GM20000 (cell line): ENCODE data around the gene SIPA1L2.

Experiments
- DNase-seq: peaks from one replicate; pipeline ENCODE4 v3.0.0; 2012; ENCODE audit warnings: low spot score
- TF ChIP-seq, protein P1 (sequence below): IDR thresholded peaks from 2 replicates; pipeline ENCODE4 v1.5.1; 2012; ENCODE audit warnings: mild to moderate bottlenecking, control low read depth; ENCODE audit errors: extremely low read depth, missing control alignments

Gene SIPA1L2

DNA sequence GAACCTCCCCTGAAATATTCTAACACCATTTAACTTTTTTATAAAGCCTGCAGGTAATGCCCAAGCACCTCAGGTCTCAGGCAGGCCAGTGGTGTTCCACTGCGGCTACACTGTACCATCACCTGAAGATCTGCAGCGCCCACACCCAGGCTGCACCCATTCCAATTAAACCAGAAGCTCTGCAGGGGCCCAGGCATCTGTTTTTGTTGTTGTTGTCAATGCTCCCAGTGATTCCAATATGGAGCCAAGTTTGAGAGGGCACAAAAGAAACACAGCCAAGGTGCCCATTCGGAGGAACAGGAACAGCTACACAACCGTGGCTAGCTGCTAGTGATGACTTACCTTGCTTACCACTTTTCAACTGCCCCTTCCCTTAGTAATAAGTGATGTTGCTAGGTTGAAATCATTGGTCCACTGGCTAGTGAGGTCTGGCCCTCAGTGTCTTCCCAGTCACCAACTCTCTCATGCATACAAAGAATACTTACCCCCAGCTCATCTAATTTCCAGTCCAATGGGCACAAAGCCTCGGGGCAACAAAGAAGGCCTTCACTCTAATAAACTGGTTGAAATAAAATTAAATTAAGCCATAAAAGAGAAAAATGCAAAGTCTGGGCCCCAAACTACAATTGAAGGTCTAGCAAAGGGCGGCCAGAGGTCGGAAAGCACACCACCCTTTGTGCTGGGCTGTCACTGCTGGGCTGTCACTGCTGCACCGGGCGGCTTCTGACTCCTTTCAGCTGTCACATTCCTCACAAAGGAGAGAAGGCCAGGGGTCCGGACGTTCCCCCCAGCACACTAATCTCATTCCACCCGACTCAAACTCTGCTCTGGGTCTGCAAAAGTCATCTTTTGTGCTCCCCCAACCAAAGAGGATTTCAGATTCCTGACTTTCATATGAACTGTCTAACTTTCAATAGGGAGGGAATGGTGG is 34.9 kb downstream of the SIPA1L2 start:
- TF ChIP-seq, protein P1, sequence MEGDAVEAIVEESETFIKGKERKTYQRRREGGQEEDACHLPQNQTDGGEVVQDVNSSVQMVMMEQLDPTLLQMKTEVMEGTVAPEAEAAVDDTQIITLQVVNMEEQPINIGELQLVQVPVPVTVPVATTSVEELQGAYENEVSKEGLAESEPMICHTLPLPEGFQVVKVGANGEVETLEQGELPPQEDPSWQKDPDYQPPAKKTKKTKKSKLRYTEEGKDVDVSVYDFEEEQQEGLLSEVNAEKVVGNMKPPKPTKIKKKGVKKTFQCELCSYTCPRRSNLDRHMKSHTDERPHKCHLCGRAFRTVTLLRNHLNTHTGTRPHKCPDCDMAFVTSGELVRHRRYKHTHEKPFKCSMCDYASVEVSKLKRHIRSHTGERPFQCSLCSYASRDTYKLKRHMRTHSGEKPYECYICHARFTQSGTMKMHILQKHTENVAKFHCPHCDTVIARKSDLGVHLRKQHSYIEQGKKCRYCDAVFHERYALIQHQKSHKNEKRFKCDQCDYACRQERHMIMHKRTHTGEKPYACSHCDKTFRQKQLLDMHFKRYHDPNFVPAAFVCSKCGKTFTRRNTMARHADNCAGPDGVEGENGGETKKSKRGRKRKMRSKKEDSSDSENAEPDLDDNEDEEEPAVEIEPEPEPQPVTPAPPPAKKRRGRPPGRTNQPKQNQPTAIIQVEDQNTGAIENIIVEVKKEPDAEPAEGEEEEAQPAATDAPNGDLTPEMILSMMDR = no peak
- no peak for DNase-seq

DNA sequence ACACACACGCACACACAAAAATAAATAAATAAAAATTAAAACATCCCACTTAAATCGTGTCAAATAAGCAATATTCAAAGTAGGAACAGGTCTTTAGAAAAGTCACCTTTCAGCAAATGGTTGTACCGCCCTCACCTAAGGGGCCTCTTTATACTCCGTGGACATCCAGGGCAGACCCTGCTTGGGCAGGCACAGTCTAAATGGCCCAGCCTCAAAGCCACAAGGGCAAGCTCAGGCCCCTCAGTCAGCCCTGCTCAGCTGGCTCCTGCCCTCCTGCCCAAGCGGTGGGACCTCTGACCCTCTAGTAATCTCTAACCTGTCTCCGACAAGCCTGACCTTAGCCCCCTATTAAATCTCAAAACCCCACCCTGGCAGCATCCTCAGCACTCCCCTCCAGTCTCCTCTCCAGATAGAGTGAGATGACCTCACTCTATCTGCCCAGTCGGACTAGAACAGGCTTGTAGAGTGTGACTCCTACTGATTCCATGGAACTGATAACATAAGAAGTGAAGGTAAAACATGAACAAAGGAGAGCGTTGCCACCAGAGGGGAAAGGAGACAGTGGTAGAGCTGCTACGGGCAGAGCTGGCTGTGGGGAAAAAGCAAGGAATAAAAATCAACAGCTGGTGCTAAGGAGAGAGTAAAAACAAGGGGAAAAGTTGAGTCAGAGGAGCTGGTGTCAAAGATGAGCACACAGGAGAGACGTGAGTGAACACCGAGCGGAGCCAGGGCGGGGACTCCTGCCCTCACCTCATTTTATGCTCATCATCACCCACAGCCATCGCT is 36.0 kb downstream of the SIPA1L2 start:
- no peak for DNase-seq
- TF ChIP-seq, protein P1 = no peak

DNA sequence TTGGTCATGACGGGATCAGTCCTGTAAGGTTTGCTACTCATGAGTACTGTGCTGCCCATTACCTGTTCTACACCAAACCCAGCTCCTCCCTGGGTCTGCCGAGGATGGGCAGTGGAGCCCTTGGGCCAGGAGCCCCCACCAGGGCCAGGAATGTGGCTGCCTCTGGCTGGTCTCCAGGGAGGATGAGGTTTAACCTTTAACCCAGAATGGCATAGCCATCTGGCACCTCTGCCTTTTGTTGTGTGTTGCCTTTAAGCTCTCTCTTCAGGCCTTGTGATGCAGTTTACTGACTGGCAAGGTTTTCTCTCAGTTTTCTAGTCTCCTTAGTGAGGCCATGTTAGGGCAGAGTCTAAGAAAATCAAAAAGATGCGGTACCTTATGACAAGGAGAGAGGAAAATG is 38.6 kb downstream of the SIPA1L2 start:
- TF ChIP-seq, protein P1 = no peak
- DNase-seq = no peak

DNA sequence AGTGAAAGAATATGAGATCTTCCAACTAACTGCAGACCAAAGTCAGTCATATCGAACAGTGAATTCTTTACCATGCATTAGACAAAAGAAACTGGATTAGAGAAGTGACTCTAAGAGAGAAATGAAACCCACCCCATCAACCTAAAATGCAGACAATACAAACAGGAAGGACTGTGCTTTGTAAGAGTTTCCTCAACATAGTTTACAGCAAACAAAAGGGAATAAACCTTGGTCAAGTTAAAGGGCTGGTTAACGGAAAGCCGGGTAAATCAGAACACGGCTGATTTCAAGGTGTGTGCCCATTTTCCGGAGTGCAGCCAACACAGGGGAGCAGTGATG is 39.2 kb downstream of the SIPA1L2 start:
- TF ChIP-seq, protein P1 = no peak
- peak; percentile 9 for DNase-seq

DNA sequence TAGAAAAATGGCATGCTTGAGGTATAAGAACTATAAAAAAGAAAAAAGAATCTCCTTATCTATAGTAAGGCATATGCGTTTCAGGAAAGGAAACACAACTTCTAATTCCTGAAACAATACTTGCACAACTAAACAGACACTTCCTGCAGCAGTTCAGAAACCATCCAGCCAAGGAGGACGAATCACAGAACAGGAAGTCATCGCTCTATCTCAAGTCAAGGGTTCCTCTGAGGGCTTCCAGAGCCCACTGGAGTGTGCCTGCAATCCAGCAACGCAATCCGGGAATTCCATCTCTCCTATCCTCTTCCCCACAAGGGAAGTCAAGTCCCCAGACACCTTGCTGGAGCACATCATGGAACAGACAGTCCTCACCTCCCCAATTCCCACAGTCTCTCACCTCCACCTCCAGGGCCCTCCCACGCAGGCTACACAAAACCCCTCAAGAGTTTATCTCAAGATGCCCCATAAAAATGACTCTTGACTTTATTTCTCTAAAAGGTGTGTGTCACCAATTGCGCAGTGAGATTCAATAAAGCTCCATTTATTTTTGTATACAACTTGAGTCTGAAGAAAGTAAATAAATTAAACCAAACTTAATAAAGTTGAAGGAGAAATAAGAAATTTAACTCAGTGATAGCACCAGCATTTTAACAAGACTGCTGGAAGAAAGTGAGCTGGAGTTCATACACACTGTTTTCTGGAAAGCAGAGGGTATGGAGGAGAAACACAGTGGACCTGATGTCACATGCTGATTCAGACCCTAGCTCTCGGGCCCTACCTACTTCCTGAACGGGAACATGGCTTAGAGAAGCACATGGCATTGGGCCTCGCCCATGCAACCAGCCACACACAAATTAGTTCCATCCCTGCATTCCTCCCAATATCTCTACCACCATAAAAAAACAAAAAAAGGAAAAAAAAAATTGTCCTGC is 39.9 kb downstream of the SIPA1L2 start:
- no peak for DNase-seq
- TF ChIP-seq, protein P1 = no peak

DNA sequence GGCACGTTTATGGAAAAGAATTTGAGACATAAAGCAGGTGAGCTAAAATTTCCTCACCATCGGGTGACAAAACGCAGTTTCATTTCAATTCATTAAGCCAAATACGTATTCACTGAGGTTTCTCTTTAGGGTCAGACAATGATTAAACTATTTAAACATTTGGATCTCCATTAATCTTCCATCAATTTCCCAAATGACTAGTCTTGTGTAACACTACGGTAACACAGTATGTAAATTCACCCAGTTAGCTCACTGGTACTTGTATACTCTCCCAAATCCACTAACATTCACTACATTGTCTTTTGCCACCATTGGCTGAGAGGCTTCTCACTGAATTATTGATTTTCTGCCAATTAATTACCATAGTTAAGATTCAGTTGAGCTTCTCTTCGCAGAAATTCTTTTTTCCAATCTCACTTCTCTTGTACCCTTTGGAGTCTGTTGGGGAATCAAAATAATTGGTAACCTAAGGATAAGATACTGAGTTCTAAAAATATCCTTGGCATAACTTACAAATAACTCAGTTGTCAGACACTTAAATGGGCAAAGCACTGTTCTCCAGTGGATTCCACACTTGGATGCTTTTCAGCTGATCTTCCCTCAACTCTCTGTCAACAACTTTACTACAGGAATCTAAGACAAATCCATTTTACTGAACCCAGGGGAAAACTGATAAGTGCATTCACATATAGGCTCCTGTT is 40.7 kb downstream of the SIPA1L2 start:
- TF ChIP-seq, protein P1 = no peak
- DNase-seq = no peak
